ENCODE data around the gene ELOVL3.
"Not testable (repeated sequence)": the region's sequence is repeated elsewhere in the genome, so short reads cannot be mapped to it uniquely, and the experiment has no call there.

GRCh38 chr10:102188941-102189898 lies 36.9 kb upstream of the ELOVL3 start:
- TF ChIP-seq CTCF, POLR2A (IDR thresholded peaks at IDR 0.05): not testable (repeated sequence)
